ENCODE data around the gene ACTA1. TPM values are rescaled to one million over a fixed set of nuclear protein-coding genes. Genes with fewer than 3 reads are reported as not detected.

ACTA1 gene
- total and polyA plus RNA-seq, 9 of the 15 experiments (the other 6 are each of a cell fraction or from before 2014, with no cell fraction given): 0.07 to 0.36 TPM; not detected in 7

- TF ChIP-seq CTCF (IDR thresholded peaks at IDR 0.05 in 2 of 3, conservative IDR thresholded peaks at IDR 0.05 in 1 of 3; ENCODE audit: insufficient read depth in 2 of 3, low read depth in 1 of 3, low read length in 3 of 3) (peak; percentile 38 to 70 (median 58); a peak in 5 of 6 replicates), ZNF79 (CRISPR knock-in tag; IDR thresholded peaks at IDR 0.05; ENCODE audit: low read depth) (no peak), NFE2 (IDR thresholded peaks at IDR 0.05; ENCODE audit: low read depth) (no peak), ZFP91 (CRISPR knock-in tag; IDR thresholded peaks at IDR 0.05) (no peak), ZNF174 (CRISPR knock-in tag; IDR thresholded peaks at IDR 0.05) (no peak)
- TF ChIP-seq, protein P1, sequence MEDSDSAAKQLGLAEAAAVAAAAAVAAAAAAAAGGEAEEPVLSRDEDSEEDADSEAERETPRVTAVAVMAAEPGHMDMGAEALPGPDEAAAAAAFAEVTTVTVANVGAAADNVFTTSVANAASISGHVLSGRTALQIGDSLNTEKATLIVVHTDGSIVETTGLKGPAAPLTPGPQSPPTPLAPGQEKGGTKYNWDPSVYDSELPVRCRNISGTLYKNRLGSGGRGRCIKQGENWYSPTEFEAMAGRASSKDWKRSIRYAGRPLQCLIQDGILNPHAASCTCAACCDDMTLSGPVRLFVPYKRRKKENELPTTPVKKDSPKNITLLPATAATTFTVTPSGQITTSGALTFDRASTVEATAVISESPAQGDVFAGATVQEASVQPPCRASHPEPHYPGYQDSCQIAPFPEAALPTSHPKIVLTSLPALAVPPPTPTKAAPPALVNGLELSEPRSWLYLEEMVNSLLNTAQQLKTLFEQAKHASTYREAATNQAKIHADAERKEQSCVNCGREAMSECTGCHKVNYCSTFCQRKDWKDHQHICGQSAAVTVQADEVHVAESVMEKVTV (CRISPR knock-in tag; IDR thresholded peaks at IDR 0.05): peak; percentile 20; the same call in 1 of the 2 replicates
- TF ChIP-seq, protein P2, sequence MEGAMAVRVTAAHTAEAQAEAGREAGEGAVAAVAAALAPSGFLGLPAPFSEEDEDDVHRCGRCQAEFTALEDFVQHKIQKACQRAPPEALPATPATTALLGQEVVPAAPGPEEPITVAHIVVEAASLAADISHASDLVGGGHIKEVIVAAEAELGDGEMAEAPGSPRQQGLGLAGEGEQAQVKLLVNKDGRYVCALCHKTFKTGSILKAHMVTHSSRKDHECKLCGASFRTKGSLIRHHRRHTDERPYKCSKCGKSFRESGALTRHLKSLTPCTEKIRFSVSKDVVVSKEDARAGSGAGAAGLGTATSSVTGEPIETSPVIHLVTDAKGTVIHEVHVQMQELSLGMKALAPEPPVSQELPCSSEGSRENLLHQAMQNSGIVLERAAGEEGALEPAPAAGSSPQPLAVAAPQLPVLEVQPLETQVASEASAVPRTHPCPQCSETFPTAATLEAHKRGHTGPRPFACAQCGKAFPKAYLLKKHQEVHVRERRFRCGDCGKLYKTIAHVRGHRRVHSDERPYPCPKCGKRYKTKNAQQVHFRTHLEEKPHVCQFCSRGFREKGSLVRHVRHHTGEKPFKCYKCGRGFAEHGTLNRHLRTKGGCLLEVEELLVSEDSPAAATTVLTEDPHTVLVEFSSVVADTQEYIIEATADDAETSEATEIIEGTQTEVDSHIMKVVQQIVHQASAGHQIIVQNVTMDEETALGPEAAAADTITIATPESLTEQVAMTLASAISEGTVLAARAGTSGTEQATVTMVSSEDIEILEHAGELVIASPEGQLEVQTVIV (CRISPR knock-in tag; IDR thresholded peaks at IDR 0.05; ENCODE audit: borderline replicate concordance): no peak
Observed at GRCh38 chr1:229452956-229453801, 19.3 kb upstream of the ACTA1 start (continued).

All from K562 (cell line).